Liver (tissue), 9 donors: ENCODE results near the gene CYP1B1. TPM values are rescaled to one million over a fixed set of nuclear protein-coding genes. Genes with fewer than 3 reads are reported as not detected.

ENCODE experiments used
- DNase-seq: peaks from one replicate; pipeline ENCODE4 v3.0.0-alpha.2; 2017; ENCODE audit warnings: low spot score
- H3K27ac ChIP-seq, 2 donors: one replicate each; pipeline ENCODE4 v1.7.0; 2013; ENCODE audit warnings: inconsistent platforms in 2 of 2, low read length in 2 of 2, control low read depth in 1 of 2, low read depth in 1 of 2, mild to moderate bottlenecking in 1 of 2
- H3K27me3 ChIP-seq, 4 donors: one replicate each; pipeline versions ENCODE4 v1.6.1 to v1.7.0; 2013; ENCODE audit warnings: low read length in 3 of 4, inconsistent platforms in 1 of 4, mild to moderate bottlenecking in 1 of 4, moderate library complexity in 1 of 4; ENCODE audit not compliant: control insufficient read depth in 4 of 4, insufficient read depth in 4 of 4
- H3K36me3 ChIP-seq, 4 donors: one replicate each; pipeline versions ENCODE4 v1.6.1 to v1.7.0; 2013; ENCODE audit warnings: low read length in 3 of 4, mild to moderate bottlenecking in 3 of 4, low read depth in 1 of 4, moderate library complexity in 1 of 4; ENCODE audit not compliant: control insufficient read depth in 4 of 4, insufficient read depth in 3 of 4
- H3K4me1 ChIP-seq, 4 donors: one replicate each; pipeline versions ENCODE4 v1.6.1 to v1.7.0; 2013; ENCODE audit warnings: low read length in 3 of 4, mild to moderate bottlenecking in 3 of 4, moderate library complexity in 1 of 4; ENCODE audit not compliant: control insufficient read depth in 4 of 4, insufficient read depth in 4 of 4
- H3K4me3 ChIP-seq, 3 donors: one replicate each; pipeline versions ENCODE4 v1.6.1 to v1.7.0; 2013; ENCODE audit warnings: low read length in 3 of 3, control low read depth in 1 of 3, low read depth in 1 of 3, mild to moderate bottlenecking in 1 of 3
- H3K9ac ChIP-seq, 2 donors: one replicate each; pipeline ENCODE4 v1.7.0; 2013; ENCODE audit warnings: low read length in 2 of 2, mild to moderate bottlenecking in 2 of 2, moderate library complexity in 2 of 2, control low read depth in 1 of 2, low read depth in 1 of 2
- H3K9me3 ChIP-seq, 4 donors: one replicate each; pipeline versions ENCODE4 v1.6.1 to v1.7.0; 2013; ENCODE audit warnings: low read length in 3 of 4; ENCODE audit not compliant: control insufficient read depth in 4 of 4
- ATF3 ChIP-seq: IDR thresholded peaks from 2 replicates; pipeline ENCODE4 v1.6.1; 2016; ENCODE audit warnings: antibody characterized with exemption
- CTCF ChIP-seq: fragments of 150-350 bp; IDR thresholded peaks from 2 replicates; pipeline ENCODE4 v1.5.1; 2017; ENCODE audit warnings: improper control_type of control experiment, low read depth, low read length; ENCODE audit not compliant: missing input control
- EGR1 ChIP-seq, 2 donors: IDR thresholded peaks; 2 replicates each; pipeline ENCODE4 v1.6.1; 2016 to 2018; ENCODE audit warnings: antibody characterized with exemption in 2 of 2, low read depth in 2 of 2
- FOXA1 ChIP-seq: IDR thresholded peaks from 2 replicates; pipeline ENCODE4 v1.6.1; 2016; ENCODE audit warnings: antibody characterized with exemption
- FOXA2 ChIP-seq: IDR thresholded peaks from 2 replicates; pipeline ENCODE4 v1.6.1; 2016; ENCODE audit warnings: antibody characterized with exemption
- GABPA ChIP-seq, 2 donors: IDR thresholded peaks in 1 of 2; conservative IDR thresholded peaks in 1 of 2; 2 replicates each; pipeline ENCODE4 v1.6.1; 2016; ENCODE audit warnings: antibody characterized with exemption in 2 of 2, mild to moderate bottlenecking in 1 of 2, moderate library complexity in 1 of 2
- HNF4A ChIP-seq, 2 donors: conservative IDR thresholded peaks; 2 replicates each; pipeline ENCODE4 v1.6.1; 2016; ENCODE audit warnings: antibody characterized with exemption in 2 of 2, mild to moderate bottlenecking in 2 of 2
- HNF4G ChIP-seq: IDR thresholded peaks from 2 replicates; pipeline ENCODE4 v1.6.1; 2016; ENCODE audit warnings: antibody characterized with exemption
- JUND ChIP-seq, 2 donors: IDR thresholded peaks; 2 replicates each; pipeline ENCODE4 v1.6.1; 2016; ENCODE audit warnings: antibody characterized with exemption in 2 of 2
- MAX ChIP-seq: IDR thresholded peaks from 2 replicates; pipeline ENCODE4 v1.6.1; 2016; ENCODE audit warnings: antibody characterized with exemption
- NR2F2 ChIP-seq: IDR thresholded peaks from 2 replicates; pipeline ENCODE4 v1.6.1; 2016; ENCODE audit warnings: antibody characterized with exemption
- RAD21 ChIP-seq, 2 donors: IDR thresholded peaks; 2 replicates each; pipeline ENCODE4 v1.6.1; 2016; ENCODE audit warnings: antibody characterized with exemption in 2 of 2, mild to moderate bottlenecking in 2 of 2
- REST ChIP-seq: IDR thresholded peaks from 2 replicates; pipeline ENCODE4 v1.6.1; 2016; ENCODE audit warnings: antibody characterized with exemption, mild to moderate bottlenecking
- RXRA ChIP-seq, 2 donors: IDR thresholded peaks; 2 replicates each; pipeline ENCODE4 v1.6.1; 2017 to 2018; ENCODE audit warnings: antibody characterized with exemption in 2 of 2, mild to moderate bottlenecking in 1 of 2
- SP1 ChIP-seq: IDR thresholded peaks from 2 replicates; pipeline ENCODE4 v1.6.1; 2018; ENCODE audit warnings: antibody characterized with exemption, mild to moderate bottlenecking
- TAF1 ChIP-seq: conservative IDR thresholded peaks from 2 replicates; pipeline ENCODE4 v1.6.1; 2016; ENCODE audit warnings: antibody characterized with exemption, mild to moderate bottlenecking
- YY1 ChIP-seq: IDR thresholded peaks from 2 replicates; pipeline ENCODE4 v1.6.1; 2016; ENCODE audit warnings: antibody characterized with exemption, mild to moderate bottlenecking
- WGBS: extraction: QIAGEN DNeasy Blood & Tissue Kit; methylation state at CpG from one replicate; pipeline ENCODE4 v1.1.7; 2013; 5-methylcytosine and 5-hydroxymethylcytosine counted together
- polyA plus RNA-seq, 2 donors: library from polyadenylated mRNA; stranded (reverse) in 1 of 2; unstranded in 1 of 2; fragments of 200-250 nt in 1 of 2; fragments of >200 nt in 1 of 2; fragmentation: Nextera tagmentation in 1 of 2; extraction: Ambion mirVana in 1 of 2; gene quantifications; one replicate each; pipeline versions ENCODE4 v1.2.1 to v1.2.3, GENCODE V29; 2013 to 2015
- total RNA-seq, 2 donors: library from RNA; depleted of rRNA; stranded (reverse); fragments of >200 nt; gene quantifications; one replicate each; pipeline ENCODE4 v1.2.3, GENCODE V29; 2014
- TF ChIP-seq, protein P1 (sequence below): IDR thresholded peaks from 2 replicates; pipeline ENCODE4 v1.6.1; 2016; ENCODE audit warnings: antibody characterized with exemption
- donor health status: healthy.
- donor health status: healthy.
- donor health status: healthy.
- donor health status: healthy.
- donor health status: healthy.

The CYP1B1 gene
- total and polyA plus RNA-seq, 4 donors: 0.84 to 6.8 (median 3.2) TPM

- TF ChIP-seq SP1: no peak
- no peak for TF ChIP-seq FOXA2
- no peak for TF ChIP-seq ATF3
- TF ChIP-seq FOXA1: no peak
- no peak for TF ChIP-seq HNF4G
- TF ChIP-seq NR2F2: no peak
- TF ChIP-seq EGR1 (IDR thresholded peaks at IDR 0.05; ENCODE audit: low read depth in 2 of 2): no peak
- TF ChIP-seq REST: no peak
- TF ChIP-seq, protein P1, sequence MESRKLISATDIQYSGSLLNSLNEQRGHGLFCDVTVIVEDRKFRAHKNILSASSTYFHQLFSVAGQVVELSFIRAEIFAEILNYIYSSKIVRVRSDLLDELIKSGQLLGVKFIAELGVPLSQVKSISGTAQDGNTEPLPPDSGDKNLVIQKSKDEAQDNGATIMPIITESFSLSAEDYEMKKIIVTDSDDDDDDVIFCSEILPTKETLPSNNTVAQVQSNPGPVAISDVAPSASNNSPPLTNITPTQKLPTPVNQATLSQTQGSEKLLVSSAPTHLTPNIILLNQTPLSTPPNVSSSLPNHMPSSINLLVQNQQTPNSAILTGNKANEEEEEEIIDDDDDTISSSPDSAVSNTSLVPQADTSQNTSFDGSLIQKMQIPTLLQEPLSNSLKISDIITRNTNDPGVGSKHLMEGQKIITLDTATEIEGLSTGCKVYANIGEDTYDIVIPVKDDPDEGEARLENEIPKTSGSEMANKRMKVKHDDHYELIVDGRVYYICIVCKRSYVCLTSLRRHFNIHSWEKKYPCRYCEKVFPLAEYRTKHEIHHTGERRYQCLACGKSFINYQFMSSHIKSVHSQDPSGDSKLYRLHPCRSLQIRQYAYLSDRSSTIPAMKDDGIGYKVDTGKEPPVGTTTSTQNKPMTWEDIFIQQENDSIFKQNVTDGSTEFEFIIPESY: no peak
- no peak for TF ChIP-seq RAD21 (IDR thresholded peaks at IDR 0.05)
- no peak for TF ChIP-seq GABPA (IDR thresholded peaks at IDR 0.05 in 1 of 2, conservative IDR thresholded peaks at IDR 0.05 in 1 of 2)
- no peak for TF ChIP-seq MAX
- no peak for TF ChIP-seq RXRA (IDR thresholded peaks at IDR 0.05)
- no peak for TF ChIP-seq HNF4A (conservative IDR thresholded peaks at IDR 0.05)
- TF ChIP-seq TAF1: no peak
- TF ChIP-seq CTCF: no peak
- no peak for TF ChIP-seq JUND (IDR thresholded peaks at IDR 0.05)
- TF ChIP-seq YY1: no peak
- Histone ChIP-seq H3K4me3 (no peak overlapping the region), H3K9ac (no peak overlapping the region), H3K27me3 (no peaks in the 10 kb centered on the region), H3K4me1 (no peaks in the 10 kb centered on the region), H3K27ac (no peak overlapping the region), H3K9me3 (no peaks in the 10 kb centered on the region), H3K36me3 (no peaks in the 10 kb centered on the region)
- WGBS: 77% methylated on average over 5 of the region's 5 CpGs
- no peak for DNase-seq
Measured at GRCh38 chr2:38060236-38061018, 15.5 kb downstream of the CYP1B1 start.
